Endothelial cell (in vitro differentiated cells): Measurements from ENCODE around the gene NTM. TPM values are rescaled to one million over a fixed set of nuclear protein-coding genes. Genes with fewer than 3 reads are reported as not detected.

Source experiments
- DNase-seq: peaks from one replicate; pipeline ENCODE4 v3.0.0; 2021; ENCODE audit warnings: low spot score
- H3K27ac Mint-ChIP-seq: one replicate; pipeline ENCODE4 v1.8.0; 2021; ENCODE audit warnings: mixed read lengths, inconsistent platforms; ENCODE audit not compliant: unreplicated experiment
- H3K27me3 Mint-ChIP-seq: one replicate; pipeline ENCODE4 v1.8.0; 2021; ENCODE audit warnings: mild to moderate bottlenecking, moderate library complexity, mixed read lengths, inconsistent platforms; ENCODE audit not compliant: unreplicated experiment
- H3K36me3 Mint-ChIP-seq: one replicate; pipeline ENCODE4 v1.8.0; 2021; ENCODE audit warnings: mild to moderate bottlenecking, low read depth, mixed read lengths, inconsistent platforms; ENCODE audit not compliant: unreplicated experiment
- H3K4me1 Mint-ChIP-seq: one replicate; pipeline ENCODE4 v1.8.0; 2021; ENCODE audit warnings: mild to moderate bottlenecking, mixed read lengths, inconsistent platforms; ENCODE audit not compliant: unreplicated experiment
- H3K4me3 Mint-ChIP-seq: one replicate; pipeline ENCODE4 v1.8.0; 2021; ENCODE audit warnings: mild to moderate bottlenecking, mixed read lengths, inconsistent platforms; ENCODE audit not compliant: unreplicated experiment
- H3K9me3 Mint-ChIP-seq: one replicate; pipeline ENCODE4 v1.8.0; 2021; ENCODE audit warnings: mixed read lengths, inconsistent platforms; ENCODE audit not compliant: unreplicated experiment
- CTCF ChIP-seq: fragments of 200-600 bp; sonication (generic); IDR thresholded peaks from one replicate; pipeline ENCODE4 v1.5.0; 2021; ENCODE audit warnings: antibody characterized with exemption; ENCODE audit not compliant: unreplicated experiment
- total RNA-seq: library from RNA; stranded (reverse); fragmentation: NEBNext Ultra II Directional; extraction: Animal tissue kit (Norgen Biotek cat#: 25700); gene quantifications from one replicate; pipeline ENCODE4 v1.2.1, GENCODE V29; 2021; ENCODE audit not compliant: unreplicated experiment

Gene NTM
- total RNA-seq, 1 donor from 2014 or later, result 3.6 TPM

- H3K4me3 Mint-ChIP-seq, result no peak overlapping the region
- H3K27me3 Mint-ChIP-seq, result no peaks in the 10 kb centered on the region
- TF ChIP-seq CTCF, result no peak
- H3K9me3 Mint-ChIP-seq, result no peaks in the 10 kb centered on the region
- no peak overlapping the region for H3K27ac Mint-ChIP-seq
- DNase-seq, result no peak
- H3K4me1 Mint-ChIP-seq, result peaks cover 8% of the 10 kb centered on the region
- no peaks in the 10 kb centered on the region for H3K36me3 Mint-ChIP-seq
Measured at GRCh38 chr11:131896978-131897615, 526.7 kb downstream of the NTM start.

GRCh38 chr11:131897956-131898355, 527.5 kb downstream of the NTM start:
- no peak overlapping the region for H3K4me3 Mint-ChIP-seq
- H3K27ac Mint-ChIP-seq, result no peak overlapping the region
- H3K9me3 Mint-ChIP-seq, result no peaks in the 10 kb centered on the region
- H3K27me3 Mint-ChIP-seq, result no peaks in the 10 kb centered on the region
- DNase-seq, result no peak
- H3K4me1 Mint-ChIP-seq, result peaks cover 8% of the 10 kb centered on the region
- H3K36me3 Mint-ChIP-seq, result no peaks in the 10 kb centered on the region
- no peak for TF ChIP-seq CTCF

- no peaks in the 10 kb centered on the region for H3K9me3 Mint-ChIP-seq
- H3K4me3 Mint-ChIP-seq, result no peak overlapping the region
- no peaks in the 10 kb centered on the region for H3K27me3 Mint-ChIP-seq
- no peaks in the 10 kb centered on the region for H3K36me3 Mint-ChIP-seq
- no peak for TF ChIP-seq CTCF
- DNase-seq, result no peak
- H3K27ac Mint-ChIP-seq, result no peak overlapping the region
- H3K4me1 Mint-ChIP-seq, result peaks cover 10% of the 10 kb centered on the region
Measured at GRCh38 chr11:131898949-131899348, 528.5 kb downstream of the NTM start.

GRCh38 chr11:131899950-131900580, 529.6 kb downstream of the NTM start:
- no peak overlapping the region for H3K27ac Mint-ChIP-seq
- TF ChIP-seq CTCF, result no peak
- no peak overlapping the region for H3K4me3 Mint-ChIP-seq
- H3K4me1 Mint-ChIP-seq, result peaks cover 18% of the 10 kb centered on the region
- no peaks in the 10 kb centered on the region for H3K36me3 Mint-ChIP-seq
- no peaks in the 10 kb centered on the region for H3K27me3 Mint-ChIP-seq
- no peaks in the 10 kb centered on the region for H3K9me3 Mint-ChIP-seq
- no peak for DNase-seq

GRCh38 chr11:131902421-131902820, 532.0 kb downstream of the NTM start:
- H3K4me1 Mint-ChIP-seq, result peaks cover 25% of the 10 kb centered on the region
- no peak for DNase-seq
- H3K36me3 Mint-ChIP-seq, result no peaks in the 10 kb centered on the region
- H3K27ac Mint-ChIP-seq, result no peak overlapping the region
- peaks cover 2% of the 10 kb centered on the region for H3K27me3 Mint-ChIP-seq
- TF ChIP-seq CTCF, result no peak
- no peak overlapping the region for H3K4me3 Mint-ChIP-seq
- H3K9me3 Mint-ChIP-seq, result no peaks in the 10 kb centered on the region
